ENCODE measurements around the gene DYNC1H1.

DYNC1H1 gene

DNA sequence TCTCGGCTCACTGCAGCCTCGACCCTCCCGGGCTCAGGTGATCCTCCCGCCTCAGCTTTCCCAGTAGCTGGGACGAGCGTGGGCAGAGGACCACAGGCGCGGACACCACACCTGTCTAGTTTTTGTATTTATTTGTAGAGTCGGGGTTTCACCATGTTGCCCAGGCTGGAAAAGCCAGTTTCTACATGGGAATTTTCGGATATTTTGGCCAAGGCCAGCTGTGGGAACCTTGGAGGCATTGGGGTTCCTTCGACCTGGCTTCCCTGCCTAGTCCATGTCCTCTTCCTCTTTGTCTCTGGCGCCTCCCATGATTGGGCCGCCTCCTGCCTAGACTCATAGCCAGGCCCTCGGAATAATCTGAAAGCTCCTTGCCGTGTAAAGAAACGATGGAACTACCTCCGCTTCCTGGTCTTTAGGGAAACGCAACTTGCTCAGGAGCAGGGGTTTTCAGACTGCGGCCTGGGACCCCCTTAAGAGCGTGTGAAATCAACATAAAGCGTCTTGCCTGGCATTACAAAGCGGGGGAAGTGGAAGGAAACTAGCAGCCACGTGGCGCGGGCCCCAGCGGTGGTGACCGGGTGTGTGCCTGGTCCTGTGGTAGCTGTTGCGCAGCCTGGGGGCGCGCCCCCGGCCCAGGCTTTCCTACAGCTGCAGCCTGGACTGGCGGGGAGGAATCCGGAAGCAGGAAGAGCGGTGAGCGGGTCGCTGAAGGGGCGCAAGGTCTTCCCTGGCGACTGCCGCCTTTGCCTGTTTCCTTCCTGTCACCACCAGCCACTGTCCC, 123.8 kb downstream of the DYNC1H1 start:
- no peak for DNase-seq (ENCODE audit: low spot score)

DNA sequence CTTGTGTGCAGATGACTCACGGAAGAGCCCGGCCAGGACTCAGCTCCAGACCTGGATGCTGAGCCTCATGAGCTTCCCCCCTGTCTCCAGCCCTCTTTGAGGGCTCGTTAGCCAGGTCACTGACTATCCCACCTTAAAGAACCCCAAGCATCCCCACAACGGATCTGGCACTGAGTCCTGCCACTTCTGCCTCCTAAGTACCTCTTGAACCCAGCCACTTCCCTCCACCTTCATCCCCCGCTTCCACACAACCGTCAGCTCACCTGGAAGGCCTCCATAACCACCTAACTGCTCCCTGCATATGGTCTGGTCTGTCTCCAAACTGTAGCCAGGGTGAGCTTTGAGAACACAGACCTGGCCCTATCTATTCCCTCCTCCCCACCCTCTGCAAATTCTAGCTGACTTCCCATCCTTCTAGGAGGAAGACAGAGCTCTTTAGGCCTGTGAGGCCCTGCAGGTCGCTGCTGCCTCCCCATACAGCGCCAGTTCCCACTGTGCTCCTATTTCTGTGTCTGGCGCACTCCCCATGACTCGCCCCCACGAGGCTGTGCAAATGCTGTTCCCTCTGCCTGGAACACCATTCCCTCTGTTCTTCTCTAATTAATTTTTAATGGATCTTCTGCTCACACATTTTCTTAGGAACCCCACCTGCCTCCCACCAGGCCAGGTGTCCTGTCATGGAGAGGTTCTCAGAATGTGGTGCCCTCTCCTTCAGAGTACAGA, 125.4 kb downstream of the DYNC1H1 start:
- FAIRE-seq = no peak
- DNase-seq (ENCODE audit: low spot score) = no peak

More for the DNA sequence above, 123.8 kb downstream of the DYNC1H1 start:
- no peak for FAIRE-seq

DNA sequence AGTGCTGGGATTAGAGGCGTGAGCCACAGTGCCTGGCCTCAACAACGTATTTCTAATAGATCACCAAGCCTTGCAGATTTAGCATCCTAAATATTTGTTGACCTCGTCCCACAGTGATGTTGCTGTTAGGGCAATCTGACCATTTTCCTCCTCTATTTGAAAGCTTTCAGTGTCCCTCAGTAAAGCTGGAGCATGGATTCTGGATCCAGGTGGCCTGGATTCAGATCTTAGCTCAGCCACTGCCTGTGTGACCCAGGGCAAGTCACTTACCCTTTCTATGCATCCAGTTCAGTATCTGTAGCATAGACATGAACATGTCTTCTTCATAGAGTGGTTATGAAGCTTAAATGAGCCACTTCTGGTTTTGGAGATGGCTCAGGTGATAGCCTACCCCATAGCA, 126.3 kb downstream of the DYNC1H1 start:
- FAIRE-seq (no peak), DNase-seq (ENCODE audit: low spot score) (no peak)

DNA sequence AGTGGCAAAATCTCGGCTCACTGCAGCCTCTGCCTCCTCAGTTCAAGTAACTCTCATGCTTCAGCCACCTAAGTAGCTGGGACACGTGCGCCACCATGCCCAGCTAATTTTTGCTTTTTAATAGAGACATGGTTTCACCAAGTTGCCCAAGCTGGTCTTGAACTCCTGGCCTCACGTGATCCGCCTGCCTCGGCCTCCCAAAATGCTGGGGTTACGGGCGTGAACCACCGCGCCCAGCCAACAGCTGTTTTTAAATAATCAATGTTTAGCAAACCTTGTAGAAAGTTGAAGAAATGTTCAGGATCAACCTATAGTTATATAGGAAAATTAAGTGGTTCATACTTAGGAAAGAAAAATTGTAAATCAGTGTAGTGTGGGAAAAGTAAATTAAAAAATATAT, 128.4 kb downstream of the DYNC1H1 start:
- DNase-seq (ENCODE audit: low spot score) (no peak), FAIRE-seq (no peak)

DNA sequence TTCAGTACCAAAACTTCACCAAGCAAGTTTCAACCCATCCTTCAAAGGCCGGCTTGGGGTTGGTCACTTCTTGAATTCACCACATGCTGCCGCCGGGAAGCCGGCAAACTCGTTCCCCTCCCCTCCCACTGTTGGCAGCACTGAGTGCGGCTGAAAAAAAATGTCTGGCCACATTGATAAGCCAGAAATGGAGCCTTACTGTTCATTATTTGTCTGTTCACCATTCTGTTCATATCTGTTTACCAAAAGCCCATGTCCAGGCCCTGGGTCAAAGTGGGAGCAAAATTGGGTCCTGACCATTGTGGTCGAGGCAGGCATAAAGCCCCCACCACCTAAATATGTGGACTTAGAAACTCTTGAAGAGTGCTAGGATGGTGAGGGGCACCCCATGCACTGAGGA, 129.7 kb downstream of the DYNC1H1 start:
- FAIRE-seq (no peak), DNase-seq (ENCODE audit: low spot score) (no peak)

DNA sequence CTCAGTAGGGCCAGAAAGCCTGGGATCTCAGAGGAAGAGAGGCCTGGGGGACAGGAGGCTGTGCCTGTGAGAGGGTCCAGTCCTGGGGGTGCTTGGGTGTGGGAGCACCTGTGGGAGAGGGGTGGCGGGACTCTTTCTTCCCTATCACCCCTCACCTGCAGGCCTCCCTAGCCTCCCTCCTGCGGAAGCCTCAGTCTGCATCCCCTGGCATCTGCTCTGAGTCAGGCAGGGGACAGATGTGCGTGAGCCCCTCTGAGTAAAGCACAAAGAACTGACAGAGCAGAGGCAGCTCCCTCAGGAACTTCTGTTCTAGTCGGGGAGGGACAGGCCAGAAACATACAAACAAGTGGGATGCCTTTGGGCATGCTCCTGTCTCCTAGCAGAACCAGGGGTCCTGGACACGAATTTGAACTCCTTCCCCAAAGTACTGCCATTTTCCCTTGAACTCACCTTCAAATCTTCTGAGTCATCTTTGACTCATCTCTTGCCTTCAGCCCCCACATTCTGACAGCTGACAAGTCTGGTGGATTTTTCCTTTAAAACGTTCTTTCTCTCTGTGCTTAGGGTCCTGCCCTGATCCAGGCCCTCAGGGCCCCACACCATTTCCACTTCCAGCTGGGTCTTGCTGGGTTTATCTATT, 131.0 kb downstream of the DYNC1H1 start:
- DNase-seq (ENCODE audit: low spot score) (no peak), FAIRE-seq (no peak)

DNA sequence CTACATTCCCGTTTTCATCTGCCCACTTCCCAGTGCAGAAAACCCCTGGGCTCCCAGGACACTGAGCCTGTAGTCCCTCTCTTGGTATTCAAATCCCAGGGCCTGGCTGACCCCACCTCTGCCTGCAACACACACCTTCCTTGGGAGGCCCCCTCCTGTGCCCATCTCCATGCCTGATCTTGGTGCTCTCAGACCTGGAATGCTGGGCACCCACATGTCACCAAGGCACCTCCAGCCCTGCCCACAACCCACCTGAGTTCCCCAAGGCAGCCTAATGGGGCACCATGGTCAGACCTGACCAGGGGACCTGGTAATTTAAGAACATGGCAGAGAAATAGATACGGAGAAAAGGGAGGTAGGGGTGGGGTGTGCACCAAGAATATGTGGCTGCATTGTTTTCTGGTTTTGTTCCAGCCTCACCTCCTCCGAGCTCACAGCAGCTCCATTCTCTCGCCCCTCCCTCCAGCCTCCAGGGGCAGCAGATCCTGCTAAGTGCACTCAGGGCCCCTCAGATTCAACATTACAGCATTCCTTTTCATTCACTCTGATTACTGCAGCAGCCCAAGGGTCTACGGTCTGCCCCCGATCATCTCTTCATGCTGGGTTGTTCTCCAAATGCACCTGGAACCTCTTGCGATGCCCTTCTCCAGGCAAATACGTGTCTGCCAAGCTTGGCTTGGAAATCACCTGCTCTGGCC, 131.6 kb downstream of the DYNC1H1 start:
- DNase-seq (ENCODE audit: low spot score) (no peak), FAIRE-seq (no peak)

DNA sequence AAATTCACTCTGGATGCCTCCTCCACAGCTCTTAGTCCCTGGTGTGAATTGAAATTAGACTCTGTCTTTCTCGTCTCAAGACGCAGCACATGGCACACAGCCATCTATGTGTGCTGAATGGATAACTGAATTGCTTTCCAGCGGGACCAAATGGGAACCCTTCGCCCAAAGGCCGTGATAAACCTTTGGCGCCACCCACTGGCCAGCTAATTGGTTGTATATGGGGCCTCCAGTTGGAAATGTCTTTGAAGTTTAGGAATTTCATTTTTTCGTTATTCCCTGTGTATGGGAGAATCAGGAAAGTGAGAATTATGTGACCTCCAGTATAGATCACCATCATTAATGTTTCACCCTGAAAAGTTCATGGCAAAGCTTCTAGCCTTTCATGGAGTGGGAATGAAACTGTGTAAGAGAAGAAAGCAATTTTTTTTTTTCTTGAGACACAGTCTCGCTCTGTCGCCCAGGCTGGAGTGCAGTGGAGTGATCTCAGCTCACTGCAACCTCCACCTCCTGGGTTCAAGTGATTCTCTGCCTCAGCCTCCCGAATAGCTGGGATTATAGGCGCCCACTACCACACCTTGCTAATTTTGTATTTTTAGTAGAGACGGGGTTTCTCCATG, 132.3 kb downstream of the DYNC1H1 start:
- DNase-seq (ENCODE audit: low spot score) = peak; percentile 23
- FAIRE-seq = no peak

DNA sequence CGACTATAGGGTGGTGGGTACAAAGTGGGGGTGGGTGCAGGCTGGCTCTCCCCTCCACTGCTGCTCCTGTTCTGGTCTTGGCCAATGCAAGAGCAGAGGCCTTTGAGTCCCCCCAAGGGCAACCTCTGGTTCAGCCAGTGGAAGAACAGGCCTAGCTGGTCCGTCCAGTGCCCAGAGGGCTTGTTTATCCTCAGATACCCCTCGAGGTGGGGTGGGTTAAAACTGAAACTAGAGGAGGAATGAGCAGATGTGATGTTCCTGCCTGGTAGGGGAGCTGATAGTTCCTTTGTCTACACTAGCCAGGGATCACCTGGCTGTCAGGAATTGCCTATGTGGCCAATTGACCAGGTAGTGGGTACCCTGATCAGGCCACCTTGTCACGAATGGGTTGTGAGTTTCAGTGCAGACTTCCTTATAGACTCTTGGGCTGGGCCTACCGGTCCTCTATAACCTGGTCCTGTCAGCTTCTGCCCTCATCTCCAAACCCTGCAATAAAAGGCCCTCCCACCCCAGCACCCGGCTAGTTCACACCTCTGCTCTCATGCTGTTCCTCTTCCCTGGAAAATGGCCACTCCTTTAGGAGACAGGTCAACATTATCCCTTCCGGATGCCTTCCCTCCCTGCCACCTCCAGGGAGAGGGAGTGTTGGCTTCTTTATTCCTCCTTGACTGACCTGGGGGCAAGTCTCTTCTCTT, 133.2 kb downstream of the DYNC1H1 start:
- DNase-seq (ENCODE audit: low spot score) = no peak
- no peak for FAIRE-seq

DNA sequence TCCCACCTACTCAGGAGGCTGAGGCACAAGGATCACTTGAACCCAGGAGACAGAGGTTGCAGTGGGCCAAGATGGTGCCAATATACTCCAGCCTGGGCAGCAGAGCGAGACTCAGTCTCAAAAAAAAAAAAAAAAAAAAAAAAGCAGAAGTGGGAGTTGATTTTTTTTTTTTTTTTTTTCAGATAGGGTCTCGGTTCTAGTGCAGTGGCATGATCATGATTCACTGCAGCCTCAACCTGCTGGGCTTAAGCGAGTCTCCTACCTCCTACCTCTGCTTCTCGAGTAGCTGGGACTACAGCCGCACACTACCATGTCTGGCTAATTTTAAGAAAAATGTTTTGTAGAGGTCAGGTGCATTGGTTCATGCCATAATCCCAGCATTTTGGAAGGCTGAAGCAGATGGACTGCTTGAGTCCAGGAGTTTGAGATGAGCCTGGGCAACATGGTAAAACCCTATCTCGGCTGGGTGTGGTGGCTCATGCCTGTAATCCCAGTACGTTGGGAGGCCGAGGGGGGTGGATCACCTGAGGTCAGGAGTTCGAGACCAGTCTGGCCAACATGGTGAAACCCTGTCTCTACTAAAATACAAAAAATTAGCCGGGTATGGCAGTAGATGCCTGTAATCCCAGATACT, 138.8 kb downstream of the DYNC1H1 start:
- DNase-seq (ENCODE audit: low spot score) = no peak
- FAIRE-seq = no peak

DNA sequence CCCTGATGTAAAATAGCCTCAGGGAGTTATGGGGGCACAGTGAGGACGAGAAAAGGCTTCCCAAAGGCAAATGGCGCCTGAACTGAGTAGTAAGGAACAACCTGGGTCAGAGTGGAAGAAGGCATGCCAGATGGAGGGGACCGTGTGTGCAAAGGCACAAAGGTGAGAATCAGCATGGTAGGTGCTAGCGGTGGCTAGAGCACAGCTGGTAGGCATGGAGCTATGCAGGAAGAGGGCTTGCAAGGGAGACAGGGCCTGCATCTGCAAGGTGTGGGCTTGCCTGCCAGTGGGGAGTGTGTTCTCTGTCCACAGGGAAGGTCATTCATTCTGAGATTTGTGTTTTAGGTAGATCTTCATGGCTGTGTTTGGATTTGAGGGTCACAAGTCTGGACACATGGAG, 141.0 kb downstream of the DYNC1H1 start:
- DNase-seq (ENCODE audit: low spot score) (no peak), FAIRE-seq (no peak)

Measured in RCC 7860 (cell line).